Mucosa of descending colon (tissue), 3 donors: ENCODE measurements around the gene MT1X. TPM values are rescaled to one million over a fixed set of nuclear protein-coding genes. Genes with fewer than 3 reads are reported as not detected.

ENCODE experiments used
- ATAC-seq: fragments of 200-7000 bp; cut with Tn5 transposase; one replicate; pipeline ENCODE4 v1.9.1; 2020; ENCODE audit warnings: mild to moderate bottlenecking, moderate library complexity
- DNase-seq, 3 donors: peaks; one replicate each; pipeline ENCODE4 v3.0.0-alpha.2; 2020
- H3K36me3 ChIP-seq: fragments of 200-600 bp; one replicate; pipeline ENCODE4 v1.8.0; 2021; ENCODE audit warnings: low read depth, mild to moderate bottlenecking
- H3K4me1 ChIP-seq: fragments of 200-600 bp; one replicate; pipeline ENCODE4 v1.8.0; 2021; ENCODE audit warnings: low read depth, mild to moderate bottlenecking
- H3K4me3 ChIP-seq: fragments of 200-600 bp; one replicate; pipeline ENCODE4 v1.8.0; 2021; ENCODE audit warnings: mild to moderate bottlenecking
- H3K9me3 ChIP-seq: fragments of 200-600 bp; one replicate; pipeline ENCODE4 v1.8.0; 2021; ENCODE audit warnings: mild to moderate bottlenecking
- intact Hi-C, 2 donors: fragments of 100-400 bp; cut with DNase I in 1 of 2; cut with micrococcal nuclease in 1 of 2; formaldehyde crosslinking; loops; one replicate each; pipeline versions ENCODE4 v1.11.0 to v1.11.1; 2022; cut with DNase I, micrococcal nuclease
- total RNA-seq, 3 donors: library from RNA; stranded (reverse); fragmentation: NEBNext Ultra II Directional in 2 of 3; extraction: Animal tissue kit (Norgen Biotek cat#: 25700) in 2 of 3; gene quantifications; one replicate each; pipeline versions ENCODE4 v1.2.1 to v1.2.4, GENCODE V29; 2021 to 2023
- TF ChIP-seq, protein P1 (sequence below): fragments of 200-600 bp; IDR thresholded peaks from one replicate; pipeline ENCODE4 v1.8.0; 2022; ENCODE audit warnings: antibody characterized with exemption, mild to moderate bottlenecking
- donor health status: DM: no; HTN: no; CAD: no; lungs with moderate emphysema.
- donor health status: DM: no; HTN: no; CAD: no.
- donor health status: DM: no; HTN: yes; CAD: no.

Gene MT1X
- total RNA-seq, 3 donors from 2014 or later, result 78.3 to 157 (median 84.1) TPM

DNA sequence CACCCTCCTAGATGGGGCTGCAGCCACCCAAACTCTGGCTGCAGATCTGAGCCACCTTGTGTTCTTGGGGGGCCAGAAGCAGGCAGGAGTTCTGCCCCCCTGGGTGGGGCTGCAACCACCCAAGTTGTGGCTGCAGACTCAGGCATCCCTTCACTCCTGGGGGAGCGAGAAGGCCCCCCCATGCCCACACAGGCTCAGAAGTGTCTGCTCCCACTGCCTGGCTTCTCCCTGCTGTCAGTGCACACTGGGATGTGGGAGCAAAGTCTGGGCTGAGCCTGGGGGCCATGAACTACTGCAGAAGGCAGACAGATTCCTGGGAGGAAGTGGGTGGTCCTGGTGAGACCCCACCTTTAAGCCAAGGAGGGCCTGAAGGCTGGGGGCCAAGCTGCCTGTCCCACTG is 13.0 kb downstream of the MT1X start:
- no peak for DNase-seq
- H3K4me1 ChIP-seq, result no peaks in the 10 kb centered on the region
- no peak for ATAC-seq
- TF ChIP-seq, protein P1, sequence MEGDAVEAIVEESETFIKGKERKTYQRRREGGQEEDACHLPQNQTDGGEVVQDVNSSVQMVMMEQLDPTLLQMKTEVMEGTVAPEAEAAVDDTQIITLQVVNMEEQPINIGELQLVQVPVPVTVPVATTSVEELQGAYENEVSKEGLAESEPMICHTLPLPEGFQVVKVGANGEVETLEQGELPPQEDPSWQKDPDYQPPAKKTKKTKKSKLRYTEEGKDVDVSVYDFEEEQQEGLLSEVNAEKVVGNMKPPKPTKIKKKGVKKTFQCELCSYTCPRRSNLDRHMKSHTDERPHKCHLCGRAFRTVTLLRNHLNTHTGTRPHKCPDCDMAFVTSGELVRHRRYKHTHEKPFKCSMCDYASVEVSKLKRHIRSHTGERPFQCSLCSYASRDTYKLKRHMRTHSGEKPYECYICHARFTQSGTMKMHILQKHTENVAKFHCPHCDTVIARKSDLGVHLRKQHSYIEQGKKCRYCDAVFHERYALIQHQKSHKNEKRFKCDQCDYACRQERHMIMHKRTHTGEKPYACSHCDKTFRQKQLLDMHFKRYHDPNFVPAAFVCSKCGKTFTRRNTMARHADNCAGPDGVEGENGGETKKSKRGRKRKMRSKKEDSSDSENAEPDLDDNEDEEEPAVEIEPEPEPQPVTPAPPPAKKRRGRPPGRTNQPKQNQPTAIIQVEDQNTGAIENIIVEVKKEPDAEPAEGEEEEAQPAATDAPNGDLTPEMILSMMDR, result no peak
- H3K4me3 ChIP-seq, result no peak overlapping the region
- H3K9me3 ChIP-seq, result no peaks in the 10 kb centered on the region
- no peaks in the 10 kb centered on the region for H3K36me3 ChIP-seq
- intact Hi-C loops, result no loop called here

DNA sequence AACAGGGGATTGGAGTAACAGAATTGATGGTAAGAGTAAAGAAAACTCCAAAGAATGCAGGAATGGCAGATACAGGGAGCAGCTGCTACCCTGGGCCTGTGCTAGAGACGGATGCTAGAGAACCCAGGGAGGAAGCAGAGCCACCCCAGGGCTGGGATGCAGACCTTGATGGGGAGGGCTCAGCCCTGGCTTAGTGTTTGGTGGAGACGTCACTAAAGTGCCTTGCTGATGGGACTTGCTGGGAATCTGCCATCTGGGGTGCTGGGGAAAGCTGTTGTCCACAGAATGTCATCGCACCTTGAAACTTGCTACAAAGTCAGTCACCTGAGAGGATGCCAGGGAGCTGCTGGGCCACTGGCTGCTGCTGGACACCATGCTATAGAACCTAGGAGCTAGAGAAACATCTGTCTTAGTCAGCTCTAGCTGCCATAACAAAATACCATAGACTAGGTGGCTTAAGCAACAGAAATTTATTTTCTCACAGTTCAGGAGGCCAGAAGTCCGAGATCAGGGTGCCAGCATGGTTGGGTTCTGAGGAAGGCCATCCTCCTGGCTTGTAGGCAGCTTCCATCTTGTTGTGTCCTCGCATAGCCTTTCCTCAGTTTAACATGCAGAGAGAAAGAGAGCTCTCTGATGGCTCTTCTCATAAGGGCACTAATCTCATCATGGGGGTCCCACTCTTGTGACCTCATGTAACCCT is 15.3 kb downstream of the MT1X start:
- H3K4me3 ChIP-seq, result no peak overlapping the region
- no peak for ATAC-seq
- no peak for DNase-seq
- intact Hi-C loops, result no loop called here
- TF ChIP-seq, protein P1, result no peak
- no peaks in the 10 kb centered on the region for H3K4me1 ChIP-seq
- no peaks in the 10 kb centered on the region for H3K36me3 ChIP-seq
- no peaks in the 10 kb centered on the region for H3K9me3 ChIP-seq

DNA sequence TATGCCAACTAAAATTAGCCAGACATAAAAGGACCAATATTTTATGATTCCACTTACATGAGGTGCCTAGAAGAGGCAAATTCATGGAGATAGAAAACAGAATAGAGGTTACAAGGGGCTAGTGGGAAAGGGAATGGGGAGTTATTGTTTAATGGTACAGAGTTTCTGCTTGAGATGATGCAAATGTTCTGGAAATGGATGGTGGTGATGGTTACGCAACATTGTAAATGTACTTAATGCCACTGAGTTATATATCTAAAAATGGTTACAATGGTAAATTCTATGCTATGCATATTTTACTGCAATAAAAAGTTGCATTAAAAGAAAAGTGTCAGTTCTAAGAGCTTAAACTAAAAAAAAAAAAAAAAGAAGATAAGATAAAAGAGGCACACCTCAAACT is 17.9 kb downstream of the MT1X start:
- DNase-seq (no peak), ATAC-seq (no peak)
- TF ChIP-seq, protein P1, result no peak
- intact Hi-C loops, result loop anchor here (5.0 kb wide), 1 partner anchor 123 kb away; no protein-coding TSS in a partner anchor
- Histone ChIP-seq H3K4me3 (no peak overlapping the region), H3K36me3 (no peaks in the 10 kb centered on the region), H3K4me1 (no peaks in the 10 kb centered on the region), H3K9me3 (no peaks in the 10 kb centered on the region)

DNA sequence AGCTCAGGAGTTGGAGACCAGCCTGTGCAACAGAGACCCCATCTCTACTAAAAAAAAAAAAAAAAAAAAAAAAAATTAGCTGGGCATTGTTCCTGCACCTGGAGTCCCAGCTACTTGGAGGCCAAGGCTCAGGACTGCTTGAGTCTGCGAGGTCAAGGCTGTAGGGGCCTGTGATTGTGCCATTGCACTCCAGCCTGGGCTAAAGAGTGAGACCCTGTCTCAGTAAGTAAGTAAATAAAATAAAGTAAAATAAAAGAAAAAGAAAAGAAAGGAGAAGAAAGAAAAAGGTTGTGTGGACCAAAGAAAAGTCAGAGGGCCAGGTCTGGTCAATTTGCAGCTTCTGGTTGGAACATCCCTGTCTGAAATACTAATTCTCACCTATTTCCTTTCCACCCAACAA is 18.4 kb downstream of the MT1X start:
- ATAC-seq (no peak), DNase-seq (no peak)
- intact Hi-C loops, result loop anchor here (5.0 kb wide), 1 partner anchor 123 kb away; no protein-coding TSS in a partner anchor
- H3K36me3 ChIP-seq, result no peaks in the 10 kb centered on the region
- H3K9me3 ChIP-seq, result no peaks in the 10 kb centered on the region
- TF ChIP-seq, protein P1, result no peak
- no peaks in the 10 kb centered on the region for H3K4me1 ChIP-seq
- no peak overlapping the region for H3K4me3 ChIP-seq

DNA sequence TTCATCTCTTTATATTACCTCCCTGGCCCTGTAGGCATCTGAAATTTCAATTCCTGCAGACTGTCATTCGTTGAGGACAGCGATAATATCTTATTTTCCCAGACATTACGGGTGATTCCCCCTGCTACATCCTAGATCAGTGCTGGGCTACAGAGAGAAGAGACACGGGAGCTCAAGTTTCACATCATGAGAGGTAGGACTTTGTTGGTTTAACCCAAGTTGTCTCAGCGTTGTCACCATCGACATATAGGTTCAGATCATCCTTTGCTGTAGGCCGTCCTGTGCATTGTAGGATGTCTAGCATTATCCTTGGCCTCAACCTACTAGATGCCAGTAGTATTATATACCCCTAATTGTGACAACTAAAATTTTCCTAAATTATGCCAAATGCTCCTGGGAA is 19.3 kb downstream of the MT1X start:
- TF ChIP-seq, protein P1, result no peak
- Histone ChIP-seq H3K36me3 (no peaks in the 10 kb centered on the region), H3K9me3 (no peaks in the 10 kb centered on the region), H3K4me1 (no peaks in the 10 kb centered on the region), H3K4me3 (no peak overlapping the region)
- ATAC-seq (no peak), DNase-seq (no peak)
- intact Hi-C loops, result loop anchor here (5.0 kb wide), 1 partner anchor 124 kb away; no protein-coding TSS in a partner anchor
